ENCODE data around the gene ALDH3B2.
"Not testable (repeated sequence)": the region's sequence is repeated elsewhere in the genome, so short reads cannot be mapped to it uniquely, and the experiment has no call there.

ALDH3B2 gene

GRCh38 chr11:67642173-67643120 is 32.0 kb downstream of the ALDH3B2 start:
- DNase-seq (ENCODE audit: low spot score) = no peak

DNA sequence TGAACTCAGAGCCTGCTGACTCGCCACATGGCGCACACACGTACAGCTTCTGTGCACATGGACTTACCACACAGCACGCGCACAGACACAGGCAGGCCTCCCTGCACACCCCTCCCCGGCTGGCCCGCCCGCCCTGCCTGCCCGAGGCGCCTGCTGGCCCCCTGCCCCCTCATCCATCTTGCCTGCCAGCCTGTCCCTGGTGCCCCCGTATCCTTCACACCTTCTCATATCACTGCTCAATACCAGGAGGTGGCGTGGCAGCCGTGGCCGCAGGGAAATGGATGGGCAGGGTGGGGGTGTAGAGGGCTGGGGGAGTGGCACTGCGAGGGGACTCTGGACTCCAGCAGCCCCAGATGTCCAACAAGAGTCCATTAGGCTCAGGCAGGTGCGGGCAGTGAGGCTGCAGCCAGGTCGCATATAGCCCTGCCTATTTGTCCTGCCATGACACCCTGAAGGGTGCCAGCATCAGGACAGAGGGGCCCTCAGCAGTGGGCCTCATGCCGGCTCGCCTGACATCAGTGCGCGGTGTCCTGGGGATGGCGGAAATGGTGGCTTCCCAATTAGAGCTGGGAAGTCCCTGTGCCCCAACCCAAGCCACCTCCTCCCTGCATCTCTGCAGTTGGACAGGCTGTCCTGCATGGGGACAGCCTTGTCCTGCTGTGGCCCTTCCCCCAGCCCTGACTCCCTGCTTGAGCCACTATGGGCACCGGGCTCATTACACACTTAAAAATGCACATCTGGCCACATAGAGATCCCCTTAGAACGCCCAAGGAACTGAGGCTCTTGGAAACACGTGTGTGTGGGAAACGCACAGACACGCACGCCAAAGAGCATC is 32.9 kb downstream of the ALDH3B2 start:
- DNase-seq (ENCODE audit: low spot score) = no peak

DNA sequence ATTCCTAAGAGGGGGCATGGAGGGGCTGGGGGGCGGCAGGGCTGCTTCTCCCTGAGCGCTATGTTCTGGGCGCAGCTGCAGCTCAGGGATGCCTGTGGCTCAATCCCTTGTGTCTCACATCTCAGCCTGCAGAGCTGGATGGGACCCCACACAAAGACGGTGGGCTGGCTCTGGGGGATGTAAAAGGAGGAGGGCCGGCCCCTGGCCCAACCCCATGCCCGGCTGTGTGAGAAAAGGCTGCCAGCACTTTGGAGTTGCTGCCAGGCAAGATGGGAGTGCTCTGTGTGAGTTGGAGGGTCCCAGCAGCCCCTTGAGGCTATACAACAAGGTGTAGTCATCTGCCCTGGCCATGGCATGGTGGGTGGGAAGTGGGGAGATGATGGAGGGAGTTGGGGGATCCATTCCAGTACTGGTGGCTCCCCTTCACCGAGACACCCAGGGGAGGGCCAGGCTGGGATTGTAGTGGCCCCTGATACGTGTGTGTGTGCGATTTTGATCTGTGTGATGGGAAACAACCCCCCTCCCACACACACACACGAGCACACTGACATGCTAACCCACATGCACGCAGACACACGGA is 33.6 kb downstream of the ALDH3B2 start:
- no peak for DNase-seq (ENCODE audit: low spot score)

GRCh38 chr11:67640021-67640757 is 34.2 kb downstream of the ALDH3B2 start:
- DNase-seq (ENCODE audit: low spot score) = no peak

DNA sequence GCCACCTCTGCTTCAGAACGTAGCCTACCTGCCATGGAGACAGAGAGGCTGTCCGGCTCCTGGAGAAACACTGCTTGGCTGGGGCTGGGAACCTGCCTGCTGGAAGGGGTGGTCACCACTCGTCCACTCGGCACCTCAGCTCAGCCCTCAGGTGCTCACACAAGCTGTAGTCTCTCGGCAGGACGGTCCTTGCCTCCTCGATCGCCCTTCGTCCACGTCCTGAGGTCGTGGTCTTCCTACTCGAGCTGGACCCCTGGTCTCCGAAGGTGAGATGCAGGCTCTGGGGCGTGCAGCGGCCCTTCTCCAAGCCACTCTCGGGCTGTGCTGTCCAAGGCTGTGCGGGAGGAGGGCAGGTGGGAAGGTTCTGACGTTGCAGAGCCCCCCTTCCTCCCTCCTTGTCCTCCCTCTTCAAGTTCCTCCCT is 35.0 kb downstream of the ALDH3B2 start, which contains the start of gene TBX10:
TSS of gene TBX10 (minus strand) at position 326 of the 422 bp plus-strand sequence. CDS start at position 35, 291 bp downstream.
- DNase-seq (ENCODE audit: low spot score) = no peak

DNA sequence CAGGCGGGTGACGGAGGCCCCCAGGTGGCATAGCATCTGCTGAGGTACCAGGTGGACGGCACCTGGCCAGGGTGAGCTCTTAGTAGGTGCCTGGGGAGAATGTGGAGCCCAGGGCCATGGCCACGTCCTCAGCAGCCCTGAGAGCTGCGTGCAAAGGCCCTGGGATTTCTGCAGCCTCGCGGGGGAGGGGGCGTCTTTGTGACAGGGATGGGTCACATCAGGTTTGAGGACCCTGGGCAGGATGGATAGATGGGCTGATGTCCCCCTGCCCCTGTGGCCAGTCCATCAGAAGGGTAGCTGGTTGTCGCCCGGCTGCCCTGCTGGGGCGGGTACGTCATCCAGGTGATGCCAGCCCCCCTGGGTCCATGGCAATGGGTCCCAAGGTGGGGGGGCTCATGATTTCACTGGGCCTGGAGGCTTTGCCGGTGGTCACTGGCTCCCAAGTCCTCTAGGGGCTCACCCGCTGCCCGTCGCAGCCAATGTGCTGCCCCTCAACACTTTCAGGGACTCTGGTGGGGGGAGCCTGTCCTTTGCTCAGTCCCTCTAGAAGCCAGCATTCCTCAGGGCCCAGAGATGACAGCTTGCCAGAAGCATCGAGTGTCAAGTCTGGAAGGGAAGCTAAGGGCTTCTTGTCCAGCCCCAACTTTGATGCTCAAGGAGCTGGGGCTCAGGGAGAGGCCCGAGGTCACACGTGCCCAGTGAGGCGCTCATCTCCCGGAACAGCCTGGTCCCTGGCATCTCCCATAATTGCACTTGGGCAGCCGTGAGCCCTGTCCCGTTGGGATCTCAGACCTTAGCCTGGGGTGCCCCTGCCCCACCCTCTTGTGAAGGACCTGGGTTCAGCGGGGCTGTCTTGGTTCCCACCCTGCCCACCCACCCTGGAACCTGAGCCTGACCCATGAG is 35.6 kb downstream of the ALDH3B2 start:
- DNase-seq (ENCODE audit: low spot score) = no peak

DNA sequence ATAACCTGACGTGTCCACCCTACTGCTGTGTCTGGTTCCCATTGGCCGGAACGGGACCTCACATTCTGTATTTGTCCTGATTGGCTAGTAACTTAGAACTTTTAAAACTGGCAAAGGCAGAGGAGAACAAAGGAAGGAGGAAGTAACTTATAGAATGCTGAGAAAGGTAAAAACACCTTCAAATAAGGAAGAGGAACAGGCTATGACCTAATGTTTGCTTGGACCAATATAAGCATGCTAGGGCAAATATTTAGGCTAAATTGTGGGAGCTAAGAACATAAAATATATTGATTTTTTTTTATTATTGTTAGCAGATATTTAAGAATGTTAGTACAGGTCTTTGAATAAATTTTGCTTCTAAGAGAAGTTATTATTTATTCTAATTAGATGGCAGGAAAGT is 37.0 kb downstream of the ALDH3B2 start:
- not testable (repeated sequence) for DNase-seq (ENCODE audit: low spot score)

- DNase-seq (ENCODE audit: low spot score) = no peak
Observed at GRCh38 chr11:67636962-67637361, 37.5 kb downstream of the ALDH3B2 start.

GRCh38 chr11:67635231-67635521 is 39.2 kb downstream of the ALDH3B2 start:
- DNase-seq (ENCODE audit: low spot score) = no peak

DNA sequence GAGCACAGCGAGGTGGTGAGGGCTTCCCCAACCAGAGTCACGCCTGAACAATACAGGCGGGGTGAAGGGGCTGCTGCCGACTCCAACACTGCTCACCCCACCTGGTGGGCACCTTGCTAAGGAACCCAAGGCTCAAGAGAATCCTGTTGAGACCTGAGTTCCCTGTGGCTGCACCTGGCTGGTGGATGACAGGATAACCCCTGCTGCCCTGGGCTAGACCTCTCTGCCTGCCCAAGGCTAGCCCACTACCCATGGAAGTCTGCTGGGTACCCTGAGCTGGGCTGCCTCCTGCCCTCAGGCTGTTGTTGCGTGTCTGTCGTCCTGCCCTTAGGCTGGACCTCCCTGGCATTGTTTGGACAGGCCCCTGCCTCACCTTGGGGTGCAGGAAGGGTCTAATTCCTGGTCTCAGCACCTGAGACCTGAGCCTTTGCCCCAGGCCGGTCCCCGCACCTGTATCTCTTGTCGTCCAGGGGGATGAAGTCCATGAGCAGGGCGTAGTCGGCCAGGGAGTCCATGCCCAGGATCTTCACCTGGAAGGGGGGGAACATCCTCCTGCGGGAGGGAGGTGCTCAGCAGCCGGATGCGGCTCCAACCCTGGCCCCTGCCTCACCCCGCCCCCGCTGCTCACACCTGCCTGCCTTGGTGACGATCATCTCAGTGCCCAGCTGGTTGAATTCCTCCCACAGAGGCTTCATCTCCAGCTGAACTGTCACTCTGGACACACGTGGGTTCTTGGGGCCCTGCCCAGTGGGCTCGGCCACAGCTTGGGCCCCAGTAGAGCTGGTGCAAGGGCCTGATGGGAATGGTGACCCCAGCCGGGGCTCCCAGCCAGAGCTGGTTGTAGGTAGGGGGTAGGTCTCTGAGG is 39.8 kb downstream of the ALDH3B2 start:
- no peak for DNase-seq (ENCODE audit: low spot score)

DNA sequence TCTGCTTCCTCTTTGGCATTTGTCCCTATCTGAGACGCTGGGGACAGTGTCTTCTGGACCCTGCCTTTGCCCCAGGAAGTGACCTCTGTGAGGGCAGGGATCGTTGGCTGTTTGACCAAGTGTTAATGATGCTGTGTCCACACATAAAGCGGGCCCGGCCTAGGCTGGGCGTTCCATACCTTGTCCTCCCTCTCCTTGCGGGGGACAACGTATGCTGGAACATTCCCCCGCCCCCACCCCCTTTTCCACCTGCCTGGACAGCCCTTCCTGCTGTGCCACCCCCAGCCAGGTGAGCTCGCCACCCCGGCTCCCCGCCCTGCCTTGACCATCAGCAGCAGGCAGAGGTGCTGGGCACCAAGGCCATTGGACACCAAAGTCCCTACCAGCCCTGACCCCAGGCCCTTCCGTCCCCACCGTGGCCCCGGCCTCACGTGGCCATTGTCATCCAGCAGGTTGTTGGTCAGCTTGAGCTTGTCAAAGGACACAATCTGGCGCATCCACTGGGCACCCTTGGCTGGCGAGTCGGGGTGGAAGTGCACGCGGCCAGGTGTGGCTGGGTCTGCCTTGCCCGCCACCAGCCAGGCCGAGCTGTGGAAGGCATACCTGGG is 40.6 kb downstream of the ALDH3B2 start:
- DNase-seq (ENCODE audit: low spot score) = no peak

DNA sequence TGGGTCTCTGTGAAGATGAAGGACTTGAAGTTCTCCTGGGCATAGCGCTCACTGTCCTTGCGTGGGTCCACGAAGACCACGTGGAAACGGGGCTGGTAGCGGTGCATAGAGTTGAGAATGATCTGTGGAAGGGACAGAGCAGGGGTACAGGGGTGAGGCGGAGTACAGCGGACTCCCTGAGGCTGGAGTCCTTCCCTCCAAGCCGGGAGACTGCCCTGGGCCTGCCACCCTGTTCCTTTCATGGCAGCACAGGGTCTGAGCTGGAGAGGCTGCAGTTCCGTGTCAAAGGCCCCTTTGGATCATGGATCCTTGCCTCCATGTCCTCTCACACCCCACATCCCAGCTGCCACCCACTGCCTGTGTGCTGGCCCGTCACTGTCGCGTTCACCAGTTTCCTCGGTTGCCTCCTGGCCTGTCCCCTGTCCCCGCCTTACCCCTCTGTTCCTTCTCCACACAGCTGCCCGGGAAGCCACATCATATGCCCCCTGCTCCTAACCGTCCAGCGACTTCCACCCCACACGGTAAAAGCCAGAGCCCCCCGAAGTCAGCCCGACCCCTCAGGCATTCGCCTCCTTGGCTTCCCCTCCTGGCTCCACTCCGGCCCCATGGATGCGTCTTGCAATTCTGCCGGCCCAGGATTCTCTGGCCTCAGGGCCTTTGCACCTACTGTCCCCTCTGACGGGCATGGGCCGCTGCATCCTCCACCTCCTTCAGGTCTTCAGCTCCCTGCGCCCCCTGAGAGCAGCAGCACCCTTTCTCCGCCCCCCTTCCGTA is 41.3 kb downstream of the ALDH3B2 start:
- DNase-seq (ENCODE audit: low spot score) = no peak

GRCh38 chr11:67632175-67632981 is 42.0 kb downstream of the ALDH3B2 start:
- DNase-seq (ENCODE audit: low spot score) = no peak

- no peak for DNase-seq (ENCODE audit: low spot score)
Observed at GRCh38 chr11:67631853-67632174, 42.6 kb downstream of the ALDH3B2 start.

DNA sequence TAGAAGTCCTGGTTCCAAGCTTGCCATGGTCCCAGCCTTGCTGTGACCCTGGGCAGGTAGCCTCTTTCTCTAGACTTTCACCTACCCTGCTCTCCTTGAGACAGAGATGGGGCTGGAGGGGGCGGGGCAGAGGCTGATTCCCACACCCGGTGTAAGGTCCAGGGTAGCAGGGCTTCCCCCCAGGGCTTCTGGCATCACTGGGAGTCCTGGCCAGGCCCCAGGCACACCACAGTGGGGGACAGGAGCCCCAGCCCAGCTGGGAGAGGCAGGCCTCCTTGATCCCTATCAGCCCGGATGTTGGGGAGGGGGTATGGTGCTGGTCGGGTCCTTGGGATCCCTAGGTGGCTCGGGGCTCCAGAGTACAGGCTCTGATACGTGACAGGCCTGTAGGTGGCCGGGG is 43.0 kb downstream of the ALDH3B2 start:
- DNase-seq (ENCODE audit: low spot score) = no peak

DNA sequence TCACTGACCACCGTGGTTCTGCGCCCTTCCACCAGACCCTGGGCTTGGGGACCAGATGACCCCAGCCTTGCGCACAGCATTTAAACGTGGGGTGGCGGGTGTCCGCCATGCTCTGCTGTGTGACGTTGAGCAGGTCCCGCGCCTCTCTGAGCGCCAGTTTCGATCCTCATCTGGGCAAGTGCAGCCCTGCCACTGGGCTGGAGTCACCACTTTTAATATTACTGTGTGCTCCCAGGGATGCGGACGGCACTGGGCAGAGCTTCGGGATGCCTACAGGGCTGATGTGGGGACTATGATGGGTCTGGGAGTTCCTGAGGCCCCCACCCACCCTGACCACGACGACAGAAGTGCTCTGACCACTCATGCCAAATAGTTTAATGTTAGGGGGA is 43.5 kb downstream of the ALDH3B2 start:
- DNase-seq (ENCODE audit: low spot score) = no peak

- DNase-seq (ENCODE audit: low spot score) = peak; percentile 95
Observed at GRCh38 chr11:67630228-67630942, 44.0 kb downstream of the ALDH3B2 start.

All from putamen (tissue), 1 donor.